Heart left ventricle (tissue), 13 donors: Measurements from ENCODE around the gene NUP188.

Experiments used
- CTCF ChIP-seq, 12 donors: fragments of 200-600 bp; sonication (generic) in 4 of 12; IDR thresholded peaks; one replicate each; pipeline versions ENCODE4 v1.5.0 to v1.8.0; 2018 to 2022; ENCODE audit warnings: antibody characterized with exemption in 12 of 12, mild to moderate bottlenecking in 5 of 12
- POLR2A ChIP-seq, 2 donors: fragments of 450-650 bp; IDR thresholded peaks; one replicate each; pipeline ENCODE4 v1.6.1; 2017; ENCODE audit warnings: antibody characterized with exemption in 2 of 2, mild to moderate bottlenecking in 2 of 2, moderate library complexity in 2 of 2
- donor health status: ischemic (EF 13 %, LVEDD 7.1; RV severe dilation, severe dysfunction).
- donor health status: DM: no; HTN: yes; CAD: no.
- donor health status: DM: no; HTN: no; CAD: no.
- donor health status: ischemic (EF 25% LVEDD 6.9; RV normal size, moderate dysfunction).
- donor health status: ischemic (EF 25% LVEDD 5.7; RV mildly dilated, moderate dysfunction).
- donor health status: ischemic (EF 35%, LVEDD 5.7; RV mildly dilated, moderate dysfunction).
- donor health status: nonischemic (EF 11% LVEDD 7.7; RV severe dilation, severe dysfunction).
- donor health status: DM: yes; HTN: yes; CAD: no.
- donor health status: PGD.
- donor health status: ischemic (EF 29% LVEDD 5.4; RV normal size, mild dysfunction).
- donor health status: nonischemic (EF 23%, LVEDD 6.1; RV moderate dilation, normal function).

- TF ChIP-seq CTCF (IDR thresholded peaks at IDR 0.05) (no peak), POLR2A (IDR thresholded peaks at IDR 0.05) (no peak)
These were observed 30.2 kb upstream of the NUP188 start for GRCh38 chr9:128917151-128917849.
